Body of pancreas (tissue), 4 donors: ENCODE results near the gene ARID4B. TPM values are rescaled to one million over a fixed set of nuclear protein-coding genes. Genes with fewer than 3 reads are reported as not detected.

ENCODE experiments used
- ATAC-seq: fragments of 150-250 bp; one replicate; pipeline ENCODE4 v1.9.1; 2016
- DNase-seq, 4 donors: peaks; one replicate each; pipeline ENCODE4 v3.0.0-alpha.2; 2019
- H3K27ac ChIP-seq, 4 donors: fragments of 200-600 bp; sonication (generic); 1 replicate in 3 of 4; 2 replicates in 1 of 4; pipeline versions ENCODE4 v1.5.1 to v1.6.1; 2016 to 2019; ENCODE audit warnings: mild to moderate bottlenecking in 1 of 4, mixed read lengths in 1 of 4, moderate library complexity in 1 of 4
- H3K27me3 ChIP-seq, 2 donors: fragments of 200-600 bp; sonication (generic); one replicate each; pipeline ENCODE4 v1.6.0; 2016; ENCODE audit warnings: mild to moderate bottlenecking in 1 of 2
- H3K36me3 ChIP-seq, 2 donors: fragments of 200-600 bp; sonication (generic); replicated peaks in 1 of 2; 2 replicates each; pipeline ENCODE4 v1.5.1; 2016; ENCODE audit warnings: low read depth in 2 of 2; ENCODE audit not compliant: insufficient read depth in 1 of 2
- H3K4me1 ChIP-seq: fragments of 200-600 bp; sonication (generic); one replicate; pipeline ENCODE4 v1.6.0; 2016
- H3K4me3 ChIP-seq, 2 donors: fragments of 200-600 bp; sonication (generic); 1 replicate in 1 of 2; 2 replicates in 1 of 2; pipeline ENCODE4 v1.5.1; 2016 to 2019
- H3K9me3 ChIP-seq, 3 donors: fragments of 200-600 bp; sonication (generic); 1 replicate in 2 of 3; 2 replicates in 1 of 3; pipeline ENCODE4 v1.5.1; 2016
- POLR2A ChIP-seq, 3 donors: fragments of 450-650 bp; IDR thresholded peaks; one replicate each; pipeline ENCODE4 v1.6.1; 2016; ENCODE audit warnings: antibody characterized with exemption in 3 of 3, mild to moderate bottlenecking in 2 of 3
- WGBS, 2 donors: methylation state at CpG; one replicate each; pipeline ENCODE4 v1.1.5; 2017; 5-methylcytosine and 5-hydroxymethylcytosine counted together
- intact Hi-C: fragments of 100-400 bp; cut with DNase I; formaldehyde crosslinking; loops from one replicate; pipeline ENCODE4 v1.15.1; 2023
- total RNA-seq, 2 donors: library from RNA; depleted of rRNA; stranded (reverse); fragments of >200 nt; gene quantifications; one replicate each; pipeline ENCODE4 v1.1.0, GENCODE V29; 2016
- TF ChIP-seq, protein P1 (sequence below), 7 experiments: fragments of 450-650 bp in 4 of 7; fragments of 200-600 bp in 3 of 7; sonication (generic) in 3 of 7; IDR thresholded peaks; one replicate each; pipeline ENCODE4 v1.5.1; 2016 to 2019; ENCODE audit warnings: antibody characterized with exemption in 7 of 7

Gene ARID4B
- total RNA-seq, 2 donors from 2014 or later = 27.7 to 35.3 TPM

DNA sequence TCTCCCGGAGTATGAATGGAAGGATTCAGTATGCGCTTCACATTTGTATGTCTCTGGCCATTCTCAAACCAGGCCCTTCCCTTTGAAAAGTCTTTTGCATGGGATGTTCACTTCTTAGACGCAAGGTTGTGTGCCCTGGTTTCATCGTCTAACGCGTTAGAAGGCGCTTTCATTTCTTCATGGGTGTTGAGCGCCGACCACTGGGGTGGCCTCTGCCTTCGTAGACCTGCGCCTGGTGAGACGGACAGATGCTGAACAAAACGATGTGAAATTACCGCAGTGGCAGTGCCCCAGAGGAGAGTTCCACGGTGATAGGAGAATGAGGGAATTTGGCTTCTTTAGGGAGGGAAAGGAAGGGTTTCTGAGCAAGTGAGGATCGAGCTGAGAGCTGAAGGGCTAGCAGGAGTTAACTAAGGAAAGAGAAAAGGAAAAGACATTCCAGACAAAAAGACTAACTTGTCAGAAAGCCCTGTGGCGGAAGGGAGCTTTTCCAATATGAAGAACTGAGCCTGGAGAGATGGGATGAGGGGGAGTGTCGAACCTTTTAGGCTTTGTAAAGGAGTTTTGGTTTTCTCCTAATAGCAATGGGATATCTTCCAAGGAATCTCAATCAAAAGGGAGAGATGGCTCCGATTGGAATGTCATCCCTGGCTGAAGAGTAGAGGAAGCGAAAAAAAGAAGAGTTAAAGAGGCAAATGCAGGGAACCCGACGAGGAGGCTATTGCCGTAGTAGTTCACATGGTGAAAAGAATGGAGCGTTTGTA lies 1.3 kb upstream of the ARID4B start:
- 2 to 4% methylated on average over 24 of the region's 24 CpGs for WGBS, 2 donors
- H3K4me1 ChIP-seq = peaks cover 57% of the 10 kb centered on the region
- intact Hi-C loops = loop anchor here (10.0 kb wide), 1 partner anchor 65 kb away; no protein-coding TSS in a partner anchor
- DNase-seq = peak; percentile 40 to 60 (median 48)
- H3K27ac ChIP-seq = peak overlapping the region; percentile 79 to 95 (median 88)
- H3K9me3 ChIP-seq = no peaks in the 10 kb centered on the region
- TF ChIP-seq POLR2A (IDR thresholded peaks at IDR 0.05) = no peak
- TF ChIP-seq, protein P1, sequence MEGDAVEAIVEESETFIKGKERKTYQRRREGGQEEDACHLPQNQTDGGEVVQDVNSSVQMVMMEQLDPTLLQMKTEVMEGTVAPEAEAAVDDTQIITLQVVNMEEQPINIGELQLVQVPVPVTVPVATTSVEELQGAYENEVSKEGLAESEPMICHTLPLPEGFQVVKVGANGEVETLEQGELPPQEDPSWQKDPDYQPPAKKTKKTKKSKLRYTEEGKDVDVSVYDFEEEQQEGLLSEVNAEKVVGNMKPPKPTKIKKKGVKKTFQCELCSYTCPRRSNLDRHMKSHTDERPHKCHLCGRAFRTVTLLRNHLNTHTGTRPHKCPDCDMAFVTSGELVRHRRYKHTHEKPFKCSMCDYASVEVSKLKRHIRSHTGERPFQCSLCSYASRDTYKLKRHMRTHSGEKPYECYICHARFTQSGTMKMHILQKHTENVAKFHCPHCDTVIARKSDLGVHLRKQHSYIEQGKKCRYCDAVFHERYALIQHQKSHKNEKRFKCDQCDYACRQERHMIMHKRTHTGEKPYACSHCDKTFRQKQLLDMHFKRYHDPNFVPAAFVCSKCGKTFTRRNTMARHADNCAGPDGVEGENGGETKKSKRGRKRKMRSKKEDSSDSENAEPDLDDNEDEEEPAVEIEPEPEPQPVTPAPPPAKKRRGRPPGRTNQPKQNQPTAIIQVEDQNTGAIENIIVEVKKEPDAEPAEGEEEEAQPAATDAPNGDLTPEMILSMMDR (IDR thresholded peaks at IDR 0.05) = peak in 2 of 7 experiments; percentile 21 to 41
- ATAC-seq = no peak
- H3K4me3 ChIP-seq = peak overlapping the region; percentile 34 to 38
- no peaks in the 10 kb centered on the region for H3K27me3 ChIP-seq
- no peaks in the 10 kb centered on the region for H3K36me3 ChIP-seq

DNA sequence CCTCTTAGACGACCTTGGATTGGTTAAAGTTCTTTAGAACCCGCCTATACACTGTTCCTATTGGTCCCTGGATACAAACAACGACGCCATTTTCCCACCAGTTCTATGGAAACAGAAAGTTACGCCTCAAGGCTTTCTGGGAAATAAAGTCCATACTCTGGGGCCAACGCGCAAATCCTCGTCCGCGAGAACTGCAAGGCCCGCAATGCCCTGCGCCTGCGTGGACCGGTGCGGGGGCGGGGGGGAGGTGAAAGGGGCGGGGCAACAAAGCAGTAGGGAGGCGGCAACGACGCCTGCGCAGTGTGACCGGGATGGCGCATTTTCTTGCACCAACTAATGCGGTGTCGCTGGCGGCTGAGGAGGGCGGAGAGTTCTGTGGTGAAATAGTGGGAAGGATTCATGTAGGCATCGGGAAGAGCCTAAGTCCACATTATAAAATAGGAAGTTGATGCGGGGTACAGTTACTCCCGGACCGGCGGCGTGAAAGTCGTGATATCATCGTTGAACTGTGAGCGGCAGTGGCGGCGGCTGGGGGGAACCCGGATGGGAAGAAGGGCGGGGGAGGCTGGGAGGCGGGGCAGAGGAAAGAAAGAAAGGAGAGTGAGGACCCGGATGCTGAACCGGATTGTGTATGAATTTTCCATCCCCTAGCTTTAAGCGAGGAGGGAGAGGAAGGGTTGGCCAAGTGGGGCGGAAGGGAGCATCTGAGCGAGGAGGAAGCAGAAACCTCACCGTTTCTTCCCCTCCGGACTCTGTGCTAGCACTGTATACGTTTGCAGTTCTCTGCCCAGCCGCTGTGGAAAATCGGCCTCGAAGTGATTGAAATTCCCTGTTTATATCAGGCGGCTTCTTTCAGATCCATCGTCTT lies 526 bp upstream of the ARID4B start, which contains the start of gene GGPS1:
Gene GGPS1 (plus strand): TSS at position 300 of the 868 bp plus-strand sequence. CDS start 6,695 bp downstream, outside the sequence.
- intact Hi-C loops = loop anchor here (10.0 kb wide), 1 partner anchor 64 kb away; no protein-coding TSS in a partner anchor

DNA sequence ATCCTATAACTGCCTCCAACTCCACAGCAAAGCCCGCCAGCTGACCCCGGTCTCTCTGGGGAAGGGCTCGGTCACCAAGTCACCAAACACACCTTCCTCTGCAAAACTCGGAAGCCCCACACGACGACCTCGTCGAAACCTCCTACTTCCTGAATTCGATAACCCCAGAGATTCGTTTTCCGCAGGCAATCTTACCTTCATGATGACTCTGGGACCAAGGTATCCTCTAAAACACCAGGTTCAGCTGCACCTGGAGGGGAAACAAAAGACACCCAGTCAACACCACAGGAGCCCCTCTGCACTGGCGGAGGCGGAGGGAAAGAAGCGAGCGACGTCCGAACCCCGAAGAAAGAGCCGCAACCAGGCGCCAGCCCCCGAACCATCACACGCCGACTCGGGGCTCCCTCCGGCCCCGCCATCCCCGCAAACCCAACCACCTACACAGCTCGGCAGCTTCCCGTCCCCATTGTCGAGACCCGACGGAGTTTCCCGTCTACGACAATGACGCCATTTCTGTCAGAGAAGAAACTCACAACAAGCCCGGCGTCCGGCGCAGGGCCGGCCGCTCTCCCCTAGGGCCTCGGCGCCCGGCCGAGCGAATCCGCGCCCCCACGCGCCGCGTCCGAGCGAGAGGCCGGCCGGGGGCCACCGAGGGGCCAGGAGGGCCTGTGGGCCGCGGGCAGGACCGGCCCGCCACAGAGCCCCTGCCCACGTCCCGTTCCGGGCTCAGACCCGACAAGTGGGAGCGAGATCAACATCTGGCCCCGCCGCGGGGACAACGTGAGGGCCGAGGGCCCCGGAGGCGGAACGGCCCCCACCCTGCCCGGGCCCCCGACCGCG lies 1.0 kb downstream of the ARID4B start:
- ATAC-seq (no peak), DNase-seq (peak; percentile 39 to 44 (median 42))
- intact Hi-C loops = loop anchor here (10.0 kb wide), 1 partner anchor 62 kb away; no protein-coding TSS in a partner anchor
- peak overlapping the region; percentile 91 to 96 (median 93) for H3K27ac ChIP-seq
- no peaks in the 10 kb centered on the region for H3K9me3 ChIP-seq
- peak overlapping the region; percentile 89 to 93 for H3K4me3 ChIP-seq
- TF ChIP-seq POLR2A (IDR thresholded peaks at IDR 0.05) = peak in 1 of 3 donors; percentile 32
- TF ChIP-seq, protein P1 (IDR thresholded peaks at IDR 0.05) = no peak
- WGBS, 2 donors = 0% methylated on average over 14 to 72 of the region's 78 CpGs
- no peaks in the 10 kb centered on the region for H3K36me3 ChIP-seq
- H3K4me1 ChIP-seq = peaks cover 63% of the 10 kb centered on the region
- H3K27me3 ChIP-seq = no peaks in the 10 kb centered on the region

More for the DNA sequence above, 526 bp upstream of the ARID4B start, which contains the start of gene GGPS1:
- Histone ChIP-seq H3K9me3 (no peaks in the 10 kb centered on the region), H3K27me3 (no peaks in the 10 kb centered on the region), H3K27ac (peak within 1 kb of the TSS; percentile 91 to 96 (median 93)), H3K4me1 (peaks cover 62% of the 10 kb centered on the region), H3K36me3 (no peaks in the 10 kb centered on the region), H3K4me3 (peak within 1 kb of the TSS; percentile 89 to 93)
- ATAC-seq (peak; percentile 90), DNase-seq (peak; percentile 98 to 99 (median 98))
- TF ChIP-seq POLR2A (IDR thresholded peaks at IDR 0.05) = peak; percentile 61 to 93 (median 74)
- TF ChIP-seq, protein P1 (IDR thresholded peaks at IDR 0.05) = peak in 4 of 7 experiments; percentile 7 to 33 (median 14)
- WGBS, 2 donors = 0 to 1% methylated on average over 53 to 54 of the region's 54 CpGs

DNA sequence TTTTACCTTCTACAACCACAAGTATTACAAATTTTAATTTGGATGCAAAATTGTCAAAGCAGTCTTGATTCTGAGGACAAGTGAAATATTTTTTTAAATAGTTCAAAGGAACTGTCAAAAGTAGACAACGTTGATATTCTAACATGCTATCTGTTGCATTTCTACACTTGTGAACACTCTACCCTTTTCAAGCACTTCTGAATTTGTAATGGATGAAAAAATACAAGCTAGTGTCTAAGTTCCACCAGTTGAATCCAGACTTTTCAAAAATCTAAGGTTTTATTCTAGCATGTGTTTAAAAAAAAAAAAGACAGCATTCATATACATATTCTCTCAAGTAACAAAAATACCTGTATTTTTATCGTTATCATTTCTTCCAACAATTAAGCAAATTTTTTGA lies 2.1 kb downstream of the ARID4B start:
- WGBS, 2 donors = 10 to 14% methylated on average over 2 of the region's 2 CpGs
- H3K27ac ChIP-seq = no peak overlapping the region
- no peaks in the 10 kb centered on the region for H3K36me3 ChIP-seq
- H3K27me3 ChIP-seq = no peaks in the 10 kb centered on the region
- no peaks in the 10 kb centered on the region for H3K9me3 ChIP-seq
- no peak for TF ChIP-seq POLR2A (IDR thresholded peaks at IDR 0.05)
- TF ChIP-seq, protein P1 (IDR thresholded peaks at IDR 0.05) = no peak
- no peak for DNase-seq
- intact Hi-C loops = loop anchor here (10.0 kb wide), 1 partner anchor 61 kb away; no protein-coding TSS in a partner anchor
- peaks cover 63% of the 10 kb centered on the region for H3K4me1 ChIP-seq
- no peak for ATAC-seq
- H3K4me3 ChIP-seq = no peak overlapping the region
